ENCODE results near the gene CCDC8. TPM values are rescaled to one million over a fixed set of nuclear protein-coding genes. Genes with fewer than 3 reads are reported as not detected.
A peak's percentile ranks its signal among the peaks of the same experiment; 100 is the strongest.
"Not testable (repeated sequence)": the region's sequence is repeated elsewhere in the genome, so short reads cannot be mapped to it uniquely, and the experiment has no call there.

CCDC8 gene
- total RNA-seq, 6 donors from 2014 or later, result 6.0 to 14.3 (median 8.3) TPM

DNA sequence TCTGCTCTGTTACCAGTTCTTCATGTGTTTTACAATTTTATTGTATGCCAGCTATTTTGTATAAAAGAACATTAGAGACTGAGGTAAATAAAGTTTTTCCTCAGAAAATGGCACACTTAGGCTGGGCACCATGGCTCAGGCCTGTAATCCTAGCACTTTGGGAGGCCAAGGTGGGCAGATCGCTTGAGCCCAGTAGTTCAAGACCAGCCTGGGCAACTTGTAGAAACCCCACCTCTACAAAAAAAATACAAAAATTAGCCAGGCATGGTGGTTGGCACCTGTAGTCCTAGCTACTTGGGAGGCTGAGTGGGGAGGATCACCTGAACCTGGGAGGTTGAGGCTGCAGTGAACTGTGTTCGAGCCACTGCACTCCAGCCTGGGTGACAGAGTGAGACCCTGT, 32.0 kb downstream of the CCDC8 start:
- no peaks in the 10 kb centered on the region for H3K27me3 ChIP-seq
- ATAC-seq (ENCODE audit: low FRiP score in 2 of 2) (no peak), DNase-seq (no peak)
- H3K4me1 ChIP-seq, result no peaks in the 10 kb centered on the region
- H3K4me3 ChIP-seq, result no peak overlapping the region
- TF ChIP-seq POLR2AphosphoS5 (IDR thresholded peaks at IDR 0.05) (no peak), POLR2A (IDR thresholded peaks at IDR 0.05) (no peak), EP300 (IDR thresholded peaks at IDR 0.05) (no peak)
- TF ChIP-seq, protein P1, sequence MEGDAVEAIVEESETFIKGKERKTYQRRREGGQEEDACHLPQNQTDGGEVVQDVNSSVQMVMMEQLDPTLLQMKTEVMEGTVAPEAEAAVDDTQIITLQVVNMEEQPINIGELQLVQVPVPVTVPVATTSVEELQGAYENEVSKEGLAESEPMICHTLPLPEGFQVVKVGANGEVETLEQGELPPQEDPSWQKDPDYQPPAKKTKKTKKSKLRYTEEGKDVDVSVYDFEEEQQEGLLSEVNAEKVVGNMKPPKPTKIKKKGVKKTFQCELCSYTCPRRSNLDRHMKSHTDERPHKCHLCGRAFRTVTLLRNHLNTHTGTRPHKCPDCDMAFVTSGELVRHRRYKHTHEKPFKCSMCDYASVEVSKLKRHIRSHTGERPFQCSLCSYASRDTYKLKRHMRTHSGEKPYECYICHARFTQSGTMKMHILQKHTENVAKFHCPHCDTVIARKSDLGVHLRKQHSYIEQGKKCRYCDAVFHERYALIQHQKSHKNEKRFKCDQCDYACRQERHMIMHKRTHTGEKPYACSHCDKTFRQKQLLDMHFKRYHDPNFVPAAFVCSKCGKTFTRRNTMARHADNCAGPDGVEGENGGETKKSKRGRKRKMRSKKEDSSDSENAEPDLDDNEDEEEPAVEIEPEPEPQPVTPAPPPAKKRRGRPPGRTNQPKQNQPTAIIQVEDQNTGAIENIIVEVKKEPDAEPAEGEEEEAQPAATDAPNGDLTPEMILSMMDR (IDR thresholded peaks at IDR 0.05), result no peak
- 95 to 100% methylated on average over 2 of the region's 2 CpGs for WGBS, 2 donors
- peaks cover 8 to 91% (median 57%) of the 10 kb centered on the region in 4 donors for H3K36me3 ChIP-seq
- H3K27ac ChIP-seq, result no peak overlapping the region
- H3K9me3 ChIP-seq, result no peaks in the 10 kb centered on the region

DNA sequence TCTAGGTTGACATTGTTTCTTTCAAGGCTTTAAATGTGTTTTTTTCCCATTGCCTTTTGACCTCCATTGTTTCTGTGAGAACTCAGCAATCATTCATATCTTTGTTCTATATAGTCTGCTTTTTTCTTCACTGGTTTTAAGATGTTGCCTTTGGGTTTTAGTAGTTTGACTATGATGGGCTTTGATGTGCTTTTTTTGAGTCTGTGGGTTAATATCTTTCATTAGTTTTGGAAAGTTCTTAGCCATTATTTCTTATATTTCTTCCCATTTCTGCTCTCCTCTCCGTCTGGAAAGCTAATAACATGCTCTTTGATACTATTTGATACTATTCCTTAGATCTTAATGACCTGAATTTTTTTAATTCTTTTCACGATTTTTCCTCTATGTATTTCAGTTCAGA, 32.7 kb downstream of the CCDC8 start:
- no peaks in the 10 kb centered on the region for H3K9me3 ChIP-seq
- H3K4me3 ChIP-seq, result no peak overlapping the region
- H3K27me3 ChIP-seq, result no peaks in the 10 kb centered on the region
- TF ChIP-seq, protein P1 (IDR thresholded peaks at IDR 0.05), result no peak
- TF ChIP-seq POLR2AphosphoS5 (IDR thresholded peaks at IDR 0.05) (no peak), EP300 (IDR thresholded peaks at IDR 0.05) (no peak), POLR2A (IDR thresholded peaks at IDR 0.05) (no peak)
- no peaks in the 10 kb centered on the region for H3K4me1 ChIP-seq
- no peak for DNase-seq
- WGBS, 2 donors, result 95 to 96% methylated on average over 2 of the region's 2 CpGs
- no peak overlapping the region for H3K27ac ChIP-seq
- no peak for ATAC-seq (ENCODE audit: low FRiP score in 2 of 2)
- H3K36me3 ChIP-seq, result peaks cover 10 to 95% (median 59%) of the 10 kb centered on the region in 4 donors

DNA sequence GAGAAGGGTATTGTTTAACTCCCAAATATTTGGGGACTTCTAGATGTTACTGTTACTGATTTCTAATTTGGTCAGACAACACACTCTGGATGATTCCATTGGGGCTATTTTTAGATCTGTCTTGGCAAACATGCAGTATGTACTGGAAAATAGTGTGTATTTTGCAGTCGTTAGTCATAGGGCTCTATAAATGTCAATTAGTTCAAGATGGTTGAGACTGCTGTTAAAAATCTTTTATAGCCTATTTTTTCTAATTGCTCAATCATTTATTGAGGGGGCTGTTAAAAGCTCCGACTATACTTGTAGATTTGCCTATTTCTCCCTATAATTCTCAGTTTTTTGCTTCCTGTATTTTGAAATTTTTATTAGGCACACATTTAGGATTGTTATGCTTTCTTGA, 35.1 kb downstream of the CCDC8 start:
- peaks cover 11 to 15% (median 13%) of the 10 kb centered on the region in 4 donors for H3K4me1 ChIP-seq
- no peak for DNase-seq
- WGBS, 2 donors, result 38 to 49% methylated on average over 2 of the region's 2 CpGs

GRCh38 chr19:46376241-46377153, 36.9 kb downstream of the CCDC8 start:
- H3K4me3 ChIP-seq, result no peak overlapping the region
- no peak for TF ChIP-seq EP300 (IDR thresholded peaks at IDR 0.05)
- no peak for TF ChIP-seq POLR2AphosphoS5 (IDR thresholded peaks at IDR 0.05)
- no peak for TF ChIP-seq POLR2A (IDR thresholded peaks at IDR 0.05)
- TF ChIP-seq, protein P1 (IDR thresholded peaks at IDR 0.05), result no peak
- no peaks in the 10 kb centered on the region for H3K27me3 ChIP-seq
- H3K27ac ChIP-seq, result peak overlapping the region in 1 of 4 donors; percentile 49
- ATAC-seq (ENCODE audit: low FRiP score in 2 of 2) (no peak), DNase-seq (peak in 1 of 2 donors; percentile 51)
- H3K9me3 ChIP-seq, result no peaks in the 10 kb centered on the region
- peaks cover 21 to 31% (median 27%) of the 10 kb centered on the region in 4 donors for H3K4me1 ChIP-seq
- 94 to 97% methylated on average over 16 to 20 of the region's 20 CpGs for WGBS, 2 donors
- H3K36me3 ChIP-seq, result peaks cover 2 to 61% (median 29%) of the 10 kb centered on the region in 4 donors

More for the DNA sequence above, 35.1 kb downstream of the CCDC8 start:
- peak in 1 of 2 donors; percentile 59 for ATAC-seq (ENCODE audit: low FRiP score in 2 of 2)
- peak overlapping the region in 1 of 4 donors; percentile 7 for H3K27ac ChIP-seq
- H3K27me3 ChIP-seq, result no peaks in the 10 kb centered on the region
- peaks cover 7 to 76% (median 44%) of the 10 kb centered on the region in 4 donors for H3K36me3 ChIP-seq
- no peak overlapping the region for H3K4me3 ChIP-seq
- no peak for TF ChIP-seq POLR2A (IDR thresholded peaks at IDR 0.05)
- TF ChIP-seq POLR2AphosphoS5 (IDR thresholded peaks at IDR 0.05), result no peak
- TF ChIP-seq EP300 (IDR thresholded peaks at IDR 0.05), result no peak
- H3K9me3 ChIP-seq, result no peaks in the 10 kb centered on the region

GRCh38 chr19:46375476-46376067, 37.8 kb downstream of the CCDC8 start:
- DNase-seq, result peak in 1 of 2 donors; percentile 72
- not testable (repeated sequence) for ATAC-seq (ENCODE audit: low FRiP score in 2 of 2); H3K9me3 ChIP-seq; H3K27ac ChIP-seq; H3K4me3 ChIP-seq; H3K27me3 ChIP-seq
- H3K36me3 ChIP-seq, result peaks cover 2 to 51% (median 24%) of the 10 kb centered on the region in 4 donors
- H3K4me1 ChIP-seq, result peaks cover 21 to 36% (median 28%) of the 10 kb centered on the region in 4 donors
- WGBS, 2 donors, result 92 to 95% methylated on average over 12 to 21 of the region's 22 CpGs

Measured in upper lobe of left lung (tissue), 6 donors.